Activated T-cell treated with anti-CD3 and anti-CD28 coated beads for 48 hours (primary cell): ENCODE results near the gene INPP4B.
"Not testable (repeated sequence)": the region's sequence is repeated elsewhere in the genome, so short reads cannot be mapped to it uniquely, and the experiment has no call there.

Experiments used
- DNase-seq: peaks from one replicate; pipeline ENCODE4 v3.0.0-alpha.2; 2020; ENCODE audit warnings: low read depth

The INPP4B gene

GRCh38 chr4:142407596-142407995 is 438.5 kb downstream of the INPP4B start:
- no peak for DNase-seq

DNA sequence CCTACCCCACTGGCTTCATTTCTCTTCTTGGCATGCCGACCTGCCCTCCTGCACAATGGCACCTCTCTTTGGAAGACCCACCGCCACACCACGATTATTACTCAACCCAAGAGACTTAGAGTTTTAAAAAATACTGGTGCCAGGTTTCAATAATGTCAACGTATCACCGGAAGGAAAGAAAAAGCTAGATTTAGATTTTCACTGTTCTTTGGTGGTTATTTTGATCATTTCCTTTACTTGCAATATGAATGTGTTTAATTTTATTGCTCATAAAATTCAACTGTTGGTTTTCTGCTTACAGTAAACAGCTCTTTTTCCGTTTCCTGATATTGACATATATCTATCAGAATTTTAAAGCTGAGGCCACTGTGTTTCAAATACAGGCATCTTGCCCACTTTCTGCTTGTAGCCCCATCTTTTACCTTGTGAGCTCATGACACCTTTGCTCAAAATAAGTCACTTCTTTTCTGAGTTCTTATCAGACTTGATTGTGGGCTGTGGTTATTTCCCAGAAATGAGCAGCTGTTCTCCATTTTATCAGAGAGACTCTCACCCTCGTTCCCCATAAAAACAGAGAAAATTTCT is 439.1 kb downstream of the INPP4B start:
- DNase-seq: no peak

- DNase-seq: no peak
Observed at GRCh38 chr4:142406499-142406835, 439.6 kb downstream of the INPP4B start.

DNA sequence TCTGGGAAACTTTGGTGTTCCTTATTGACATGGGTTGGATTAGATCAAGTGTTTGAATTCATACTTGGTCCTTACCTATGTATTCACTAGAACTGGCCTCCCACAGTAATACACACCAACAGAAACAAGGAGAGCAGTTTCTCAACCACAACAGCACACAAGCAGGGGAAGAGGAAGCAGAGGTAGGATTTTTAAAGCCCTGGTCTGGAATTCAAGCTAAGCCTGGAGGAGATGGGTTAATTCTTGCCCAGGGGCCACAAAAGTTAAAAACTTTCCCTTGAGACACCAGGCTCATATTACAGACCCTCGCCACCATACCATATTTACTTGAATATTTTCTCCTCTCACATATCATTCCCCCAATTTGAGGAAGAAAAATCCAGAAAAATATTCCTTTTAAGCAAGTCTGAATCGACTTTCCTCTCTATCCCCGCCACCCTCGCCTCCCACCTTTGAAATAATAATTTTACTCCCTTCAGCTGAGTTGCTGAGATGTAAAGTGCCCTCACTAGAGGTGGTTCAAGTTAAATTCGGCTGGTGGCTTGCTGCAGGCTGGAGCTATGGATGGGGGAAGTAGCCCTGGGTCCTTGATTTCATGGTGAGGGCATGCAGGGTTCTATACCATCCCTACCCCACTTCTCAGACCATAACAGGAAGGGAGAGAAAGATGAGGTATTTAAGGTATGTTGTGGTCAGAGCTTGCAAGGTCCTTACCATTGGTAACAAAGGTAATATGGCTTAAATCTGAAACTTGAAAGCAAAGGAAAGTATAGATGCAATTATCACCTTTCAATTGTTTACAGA is 440.2 kb downstream of the INPP4B start:
- no peak for DNase-seq

GRCh38 chr4:142405021-142405694 is 440.9 kb downstream of the INPP4B start:
- peak; percentile 41 for DNase-seq

DNA sequence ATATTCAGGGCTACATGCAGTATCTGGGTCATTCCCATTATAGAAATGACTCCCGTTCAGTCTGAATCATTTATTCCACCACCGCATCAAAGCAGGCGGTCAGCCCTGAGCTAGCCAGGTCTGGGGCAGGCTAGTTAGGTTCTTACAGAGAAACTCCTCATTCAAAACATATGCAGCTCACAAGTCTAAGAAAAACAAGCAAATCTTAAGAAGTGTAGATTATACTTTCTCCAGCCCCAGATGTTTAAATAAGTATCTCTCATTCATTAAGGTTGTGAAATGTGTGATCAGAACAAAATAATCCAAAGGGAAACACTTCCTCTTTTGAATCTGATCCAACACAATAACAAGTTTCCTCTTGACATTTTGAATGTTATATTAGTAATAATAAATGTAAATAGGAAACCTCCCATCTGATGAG is 441.9 kb downstream of the INPP4B start:
- DNase-seq: peak; percentile 51

DNA sequence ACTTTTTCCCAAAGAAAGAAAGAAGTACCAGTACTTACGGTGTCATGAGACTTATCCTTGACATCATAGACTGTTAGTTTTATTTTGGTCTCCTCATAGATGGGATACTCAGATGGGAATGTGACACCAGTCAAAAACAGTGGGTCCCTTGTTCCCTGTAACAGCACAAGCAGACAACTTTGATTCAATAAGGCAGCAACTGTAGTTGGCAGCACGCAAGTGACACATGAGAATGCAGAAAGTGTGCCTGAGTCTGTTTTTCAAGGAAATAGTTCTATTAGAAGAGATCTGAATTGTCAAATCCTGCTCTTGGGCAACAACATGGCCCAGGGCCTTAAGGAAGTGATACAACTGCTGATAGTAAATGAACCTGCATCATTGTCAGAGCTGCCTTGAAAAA is 443.2 kb downstream of the INPP4B start:
- no peak for DNase-seq

GRCh38 chr4:142402156-142402555 is 443.9 kb downstream of the INPP4B start:
- DNase-seq: no peak

GRCh38 chr4:142397364-142397991 is 448.6 kb downstream of the INPP4B start:
- not testable (repeated sequence) for DNase-seq

DNA sequence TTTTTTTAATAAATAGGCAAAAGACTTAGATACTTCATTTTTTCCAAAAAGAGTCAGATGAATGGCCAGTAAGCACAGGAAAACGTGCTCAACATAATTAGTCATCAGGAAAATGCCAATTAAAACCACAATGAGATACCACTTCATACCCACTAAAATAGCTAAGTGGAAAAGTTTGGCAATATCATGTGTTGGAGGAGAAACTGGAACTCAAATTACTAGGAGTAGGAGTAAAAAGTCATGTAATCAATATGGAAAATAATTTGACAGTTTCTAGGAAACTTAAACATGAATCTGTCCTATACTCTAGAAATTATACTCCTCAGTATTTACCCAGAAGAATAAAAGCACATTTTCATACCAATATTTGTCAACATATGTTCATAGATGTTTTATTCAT is 449.8 kb downstream of the INPP4B start:
- DNase-seq: no peak

DNA sequence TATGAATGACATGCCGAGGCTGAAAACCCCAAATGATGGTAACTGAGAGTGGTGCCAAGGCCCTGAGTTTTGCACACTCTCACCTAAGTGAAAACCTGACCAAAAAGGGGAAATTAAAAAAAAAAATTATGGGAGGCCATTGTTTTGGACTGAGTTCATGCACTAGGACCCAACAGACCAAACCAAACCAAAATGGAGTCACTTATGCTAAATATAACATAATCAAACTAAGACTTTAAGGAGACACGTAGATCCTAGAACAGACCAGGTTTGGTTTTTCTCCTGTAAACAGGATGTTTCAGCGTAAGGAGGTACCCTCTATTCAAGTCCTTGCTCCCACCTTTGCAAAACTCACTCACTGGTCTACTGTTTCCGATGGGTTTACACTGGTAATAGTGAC is 453.0 kb downstream of the INPP4B start:
- no peak for DNase-seq

DNA sequence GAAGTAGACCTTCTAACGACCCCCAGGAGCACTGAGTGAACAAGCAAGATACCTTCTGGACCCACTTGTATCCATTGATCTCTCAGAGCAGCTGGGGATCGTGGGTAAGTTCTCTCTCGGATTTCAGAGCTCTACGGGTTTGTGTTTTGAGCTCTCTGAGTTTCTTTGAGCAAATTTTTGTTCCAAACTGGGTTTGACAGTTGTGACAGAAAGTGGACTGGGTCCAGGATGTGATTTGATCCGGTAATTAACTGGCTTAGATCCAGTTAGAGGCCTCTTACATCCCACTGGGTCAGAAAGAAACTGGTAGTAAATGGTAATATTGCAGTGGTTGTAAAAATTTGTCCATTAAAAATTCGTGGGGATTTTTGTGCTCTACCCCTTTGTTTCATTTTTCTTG is 459.2 kb downstream of the INPP4B start:
- DNase-seq: no peak

DNA sequence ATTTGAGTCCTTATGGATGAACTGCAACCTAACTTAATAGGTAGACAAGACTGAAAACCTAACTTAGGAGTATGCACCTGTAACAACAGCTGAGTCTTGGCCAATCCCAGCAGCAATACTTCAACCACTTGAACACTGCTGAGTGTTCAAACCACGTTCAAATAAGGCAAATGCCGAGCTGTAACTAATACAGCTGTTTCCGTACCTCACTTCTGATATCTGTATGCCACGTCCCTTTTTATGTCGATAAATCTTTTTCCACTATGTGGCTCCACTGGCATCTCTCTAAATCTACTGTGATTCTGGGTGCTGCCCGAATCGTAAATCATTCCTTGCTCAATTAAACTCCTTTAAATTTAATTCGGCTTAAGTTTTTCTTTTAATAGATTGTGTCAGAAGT is 459.7 kb downstream of the INPP4B start:
- DNase-seq: no peak

DNA sequence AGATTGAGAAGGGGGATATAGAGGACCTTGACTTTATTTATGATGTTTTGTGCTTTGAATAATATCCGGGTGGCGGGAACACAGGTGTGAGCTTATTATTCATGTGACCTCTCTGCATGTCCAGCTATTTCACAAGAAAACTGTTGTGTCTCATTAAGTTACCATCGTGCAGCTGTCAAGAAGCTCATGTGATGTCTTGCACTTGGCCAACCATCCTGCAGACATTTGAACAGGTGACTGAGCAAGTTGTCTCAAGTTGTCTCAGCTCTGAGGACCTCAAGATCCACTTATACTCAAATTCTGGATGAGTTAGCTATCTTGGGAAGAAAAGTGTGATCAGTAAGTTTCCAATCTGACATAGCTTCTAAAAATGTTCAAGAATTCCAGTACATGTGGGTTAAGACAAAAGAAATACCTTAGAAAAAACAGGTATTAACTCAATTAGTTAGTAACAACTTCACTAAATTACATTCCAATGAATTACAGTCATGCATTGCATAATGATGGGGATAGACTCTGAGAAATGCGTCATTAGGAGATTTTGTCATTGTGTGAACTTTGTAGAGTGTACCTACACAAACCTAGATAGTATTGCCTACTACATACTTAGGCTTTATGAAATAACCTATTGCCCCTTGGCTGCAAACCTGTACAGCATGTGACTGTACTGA is 462.2 kb downstream of the INPP4B start:
- DNase-seq: no peak

- DNase-seq: no peak
Observed at GRCh38 chr4:142383354-142383753, 462.7 kb downstream of the INPP4B start.

- no peak for DNase-seq
Observed at GRCh38 chr4:142380052-142380602, 466.0 kb downstream of the INPP4B start.

GRCh38 chr4:142379277-142380051 is 466.6 kb downstream of the INPP4B start:
- DNase-seq: no peak

GRCh38 chr4:142378179-142378578 is 467.9 kb downstream of the INPP4B start:
- no peak for DNase-seq

DNA sequence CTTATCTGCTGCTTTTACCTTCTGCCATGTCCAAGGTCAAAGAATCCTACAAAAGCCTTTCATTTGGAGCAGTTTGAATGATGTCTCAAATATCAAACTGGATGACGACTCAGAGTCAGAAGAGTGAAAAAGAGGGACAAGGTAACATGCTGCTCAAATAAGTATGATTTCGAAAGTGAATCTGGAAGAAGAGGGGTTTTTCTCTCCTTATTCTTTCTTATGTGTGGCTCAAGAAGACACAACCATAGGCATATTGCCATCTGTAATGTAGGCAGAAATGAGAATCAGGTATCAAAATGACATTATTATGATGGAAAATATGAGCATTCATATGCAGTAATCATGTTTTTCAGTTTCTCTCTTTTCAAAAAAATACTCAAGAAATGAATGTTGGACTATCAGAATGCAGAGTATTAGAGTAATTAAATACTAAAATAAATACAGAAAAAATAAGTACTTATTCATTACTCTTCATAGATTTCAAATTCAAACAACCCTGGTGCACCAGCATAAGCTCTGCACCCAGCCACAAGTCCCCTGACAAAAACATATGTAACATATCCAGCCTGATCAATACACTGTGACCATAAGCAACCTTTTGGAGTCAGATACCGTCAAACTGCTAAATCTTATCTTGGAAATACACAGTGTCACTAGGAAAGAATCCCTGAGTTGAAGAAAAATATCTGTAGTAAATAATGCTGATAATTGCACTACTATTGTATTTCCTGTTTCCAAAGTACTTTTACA is 468.6 kb downstream of the INPP4B start:
- no peak for DNase-seq

DNA sequence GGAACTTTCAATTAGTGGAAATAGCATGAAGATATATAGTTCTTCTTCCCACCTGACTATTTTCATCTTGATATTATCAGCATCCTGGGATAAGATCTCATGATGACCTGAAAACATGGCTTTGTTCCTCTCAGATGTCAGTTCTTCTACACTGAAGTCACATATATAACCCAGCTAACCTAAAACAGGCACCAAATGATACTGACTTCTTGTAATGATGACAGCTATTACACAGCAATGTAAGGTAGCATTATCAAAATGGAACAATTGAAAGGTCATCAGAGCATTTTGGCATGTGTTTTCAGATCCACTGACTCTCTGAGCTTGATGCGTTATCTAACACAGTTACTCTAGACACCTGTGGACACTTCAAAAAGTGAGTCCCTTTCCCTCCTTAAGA is 469.9 kb downstream of the INPP4B start:
- DNase-seq: no peak

DNA sequence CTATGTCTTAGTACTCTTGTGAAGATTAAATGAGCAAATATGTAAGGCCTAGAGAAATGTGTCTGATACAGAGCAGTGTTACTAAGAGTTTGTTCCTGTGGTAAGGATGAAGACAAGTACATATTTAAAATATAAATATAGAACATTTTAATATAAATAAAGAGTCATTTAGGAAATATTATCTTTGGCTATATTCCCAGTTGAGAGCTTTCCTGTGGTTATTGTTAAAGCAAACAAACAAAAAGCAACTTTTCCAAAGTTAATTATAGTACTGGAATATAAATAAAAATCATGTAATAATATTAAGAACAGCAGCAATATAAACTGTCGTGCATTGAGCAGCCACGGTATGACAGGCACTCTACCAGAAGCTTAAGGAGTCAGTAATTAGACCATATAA is 472.5 kb downstream of the INPP4B start:
- no peak for DNase-seq
